Esophagus muscularis mucosa (tissue), 4 donors: ENCODE measurements around the gene NEU4. TPM values are rescaled to one million over a fixed set of nuclear protein-coding genes. Genes with fewer than 3 reads are reported as not detected.
A peak's percentile ranks its signal among the peaks of the same experiment; 100 is the strongest.

ENCODE experiments used
- DNase-seq: peaks from one replicate; pipeline ENCODE4 v3.0.0-alpha.2; 2017; ENCODE audit errors: extremely low spot score
- H3K27ac ChIP-seq, 4 donors: fragments of 200-600 bp; sonication (generic); replicated peaks in 1 of 4; 1 replicate in 3 of 4; 2 replicates in 1 of 4; pipeline ENCODE4 v1.5.1; 2016 to 2019; ENCODE audit warnings: mild to moderate bottlenecking in 1 of 4
- H3K27me3 ChIP-seq, 4 donors: fragments of 200-600 bp; sonication (generic); one replicate each; pipeline versions ENCODE4 v1.5.1 to v1.6.0; 2016 to 2019
- H3K36me3 ChIP-seq, 4 donors: fragments of 200-600 bp; sonication (generic); one replicate each; pipeline ENCODE4 v1.5.1; 2016 to 2019
- H3K4me1 ChIP-seq, 4 donors: fragments of 200-600 bp; sonication (generic); one replicate each; pipeline ENCODE4 v1.5.1; 2016 to 2019
- H3K4me3 ChIP-seq, 4 donors: fragments of 200-600 bp; sonication (generic); 1 replicate in 2 of 4; 2 replicates in 2 of 4; pipeline ENCODE4 v1.5.1; 2016 to 2019; ENCODE audit warnings: mild to moderate bottlenecking in 4 of 4, moderate library complexity in 1 of 4
- H3K9me3 ChIP-seq, 4 donors: fragments of 200-600 bp; sonication (generic); 1 replicate in 3 of 4; 2 replicates in 1 of 4; pipeline ENCODE4 v1.5.1; 2016 to 2019
- EP300 ChIP-seq: sonication (generic); formaldehyde crosslinking; IDR thresholded peaks from one replicate; pipeline ENCODE4 v1.6.1; 2017; ENCODE audit warnings: antibody characterized with exemption
- POLR2A ChIP-seq: fragments of 450-650 bp; IDR thresholded peaks from one replicate; pipeline ENCODE4 v1.6.1; 2017; ENCODE audit warnings: antibody characterized with exemption, moderate library complexity, mild to moderate bottlenecking, low read depth
- POLR2AphosphoS5 ChIP-seq, 2 donors: sonication (generic); formaldehyde crosslinking; IDR thresholded peaks; one replicate each; pipeline ENCODE4 v1.6.1; 2017; ENCODE audit warnings: antibody characterized with exemption in 2 of 2
- WGBS: methylation state at CpG from one replicate; pipeline ENCODE4 v1.1.5; 2018; 5-methylcytosine and 5-hydroxymethylcytosine counted together
- intact Hi-C: fragments of 100-400 bp; cut with DNase I; formaldehyde crosslinking; loops from one replicate; pipeline ENCODE4 v1.15.1; 2023
- total RNA-seq, 4 donors: library from RNA; depleted of rRNA; stranded (reverse); fragments of >200 nt; gene quantifications; one replicate each; pipeline versions ENCODE4 v1.1.0 to v1.2.1, GENCODE V29; 2016
- TF ChIP-seq, protein P1 (sequence below), 3 experiments: fragments of 200-600 bp in 2 of 3; fragments of 450-650 bp in 1 of 3; sonication (generic) in 2 of 3; IDR thresholded peaks; one replicate each; pipeline ENCODE4 v1.5.1; 2017 to 2019; ENCODE audit warnings: antibody characterized with exemption in 3 of 3, mild to moderate bottlenecking in 2 of 3, moderate library complexity in 1 of 3

Gene NEU4
- total RNA-seq, 4 donors from 2014 or later: 1.5 to 5.4 TPM; not detected in 2

DNA sequence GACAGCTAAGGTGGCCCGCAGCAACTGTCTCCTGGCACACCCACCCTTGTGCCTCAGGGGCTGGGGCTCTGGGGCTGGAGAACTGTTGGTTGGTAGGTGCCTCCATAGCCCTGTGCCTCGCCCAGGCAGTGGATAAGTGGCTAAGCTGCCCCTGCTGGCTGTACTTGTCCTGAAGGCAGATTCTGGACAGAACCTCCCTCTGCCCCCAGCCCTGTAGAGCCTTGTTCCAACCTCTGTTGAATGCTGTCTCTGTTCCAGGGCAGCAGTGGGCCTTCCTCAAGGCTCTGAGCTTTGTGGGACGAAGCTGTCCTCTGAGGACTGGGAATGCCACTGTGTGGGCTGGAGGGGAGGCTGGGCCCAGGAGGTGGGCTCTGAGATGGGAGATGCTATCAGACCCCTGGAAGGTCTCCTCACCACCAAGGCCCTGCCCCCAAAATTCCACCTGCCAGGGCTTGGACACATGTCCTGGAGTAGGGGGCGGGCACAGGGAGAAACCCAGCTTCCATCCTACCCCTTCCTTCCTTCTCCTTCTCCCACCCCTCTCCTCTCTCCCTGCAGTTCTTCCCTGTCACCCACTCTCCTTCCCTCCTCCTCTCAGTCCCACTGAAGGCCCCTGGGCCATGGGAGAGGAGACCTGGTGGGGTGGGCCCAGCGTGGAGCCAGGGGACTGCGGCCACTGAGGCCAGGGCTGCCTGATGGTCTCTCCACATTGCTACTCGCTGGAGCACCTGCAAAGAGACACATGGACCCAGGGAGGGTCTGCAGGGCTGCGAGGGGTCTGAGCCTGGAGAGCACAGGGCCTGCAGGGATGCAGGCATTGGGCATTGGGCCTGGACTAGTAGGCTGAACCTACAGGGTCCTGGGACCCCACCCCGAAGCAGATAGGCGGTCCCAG is 51.4 kb downstream of the NEU4 start:
- 80% methylated on average over 8 of the region's 10 CpGs for WGBS
- TF ChIP-seq POLR2AphosphoS5 (IDR thresholded peaks at IDR 0.05): no peak
- no peak for TF ChIP-seq POLR2A
- peak overlapping the region; percentile 34 to 51 (median 39) for H3K4me3 ChIP-seq
- no peak for DNase-seq
- H3K36me3 ChIP-seq: no peaks in the 10 kb centered on the region
- peaks cover 29 to 35% (median 30%) of the 10 kb centered on the region in 4 donors for H3K4me1 ChIP-seq
- no peaks in the 10 kb centered on the region for H3K9me3 ChIP-seq
- H3K27me3 ChIP-seq: peaks cover 0 to 44% (median 15%) of the 10 kb centered on the region in 4 donors
- peak overlapping the region; percentile 76 to 86 (median 80) for H3K27ac ChIP-seq
- intact Hi-C loops: no loop called here

DNA sequence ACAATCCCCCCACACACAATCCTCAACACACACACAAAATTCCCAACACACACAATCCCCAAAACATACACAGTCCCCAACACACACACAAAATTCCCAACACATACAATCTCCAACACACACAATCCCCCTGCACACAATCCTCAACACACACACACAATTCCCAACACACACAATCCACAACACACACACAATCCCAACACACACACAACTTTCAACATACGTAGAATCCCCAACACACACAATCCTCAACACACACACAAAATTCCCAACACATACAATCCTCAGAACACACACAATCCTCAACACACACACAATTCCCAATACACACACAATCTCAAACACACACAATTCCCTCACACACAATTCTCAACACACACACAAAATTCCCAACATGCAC is 52.3 kb downstream of the NEU4 start:
- 95% methylated on average over 1 of the region's 1 CpG for WGBS
- intact Hi-C loops: no loop called here
- Histone ChIP-seq H3K4me1 (peaks cover 29 to 36% (median 30%) of the 10 kb centered on the region in 4 donors), H3K27ac (no peak overlapping the region), H3K4me3 (no peak overlapping the region), H3K27me3 (peaks cover 0 to 52% (median 16%) of the 10 kb centered on the region in 4 donors), H3K36me3 (no peaks in the 10 kb centered on the region), H3K9me3 (no peaks in the 10 kb centered on the region)
- DNase-seq: no peak
- no peak for TF ChIP-seq EP300
- TF ChIP-seq, protein P1, sequence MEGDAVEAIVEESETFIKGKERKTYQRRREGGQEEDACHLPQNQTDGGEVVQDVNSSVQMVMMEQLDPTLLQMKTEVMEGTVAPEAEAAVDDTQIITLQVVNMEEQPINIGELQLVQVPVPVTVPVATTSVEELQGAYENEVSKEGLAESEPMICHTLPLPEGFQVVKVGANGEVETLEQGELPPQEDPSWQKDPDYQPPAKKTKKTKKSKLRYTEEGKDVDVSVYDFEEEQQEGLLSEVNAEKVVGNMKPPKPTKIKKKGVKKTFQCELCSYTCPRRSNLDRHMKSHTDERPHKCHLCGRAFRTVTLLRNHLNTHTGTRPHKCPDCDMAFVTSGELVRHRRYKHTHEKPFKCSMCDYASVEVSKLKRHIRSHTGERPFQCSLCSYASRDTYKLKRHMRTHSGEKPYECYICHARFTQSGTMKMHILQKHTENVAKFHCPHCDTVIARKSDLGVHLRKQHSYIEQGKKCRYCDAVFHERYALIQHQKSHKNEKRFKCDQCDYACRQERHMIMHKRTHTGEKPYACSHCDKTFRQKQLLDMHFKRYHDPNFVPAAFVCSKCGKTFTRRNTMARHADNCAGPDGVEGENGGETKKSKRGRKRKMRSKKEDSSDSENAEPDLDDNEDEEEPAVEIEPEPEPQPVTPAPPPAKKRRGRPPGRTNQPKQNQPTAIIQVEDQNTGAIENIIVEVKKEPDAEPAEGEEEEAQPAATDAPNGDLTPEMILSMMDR (IDR thresholded peaks at IDR 0.05): no peak
- no peak for TF ChIP-seq POLR2AphosphoS5 (IDR thresholded peaks at IDR 0.05)
- TF ChIP-seq POLR2A: no peak

DNA sequence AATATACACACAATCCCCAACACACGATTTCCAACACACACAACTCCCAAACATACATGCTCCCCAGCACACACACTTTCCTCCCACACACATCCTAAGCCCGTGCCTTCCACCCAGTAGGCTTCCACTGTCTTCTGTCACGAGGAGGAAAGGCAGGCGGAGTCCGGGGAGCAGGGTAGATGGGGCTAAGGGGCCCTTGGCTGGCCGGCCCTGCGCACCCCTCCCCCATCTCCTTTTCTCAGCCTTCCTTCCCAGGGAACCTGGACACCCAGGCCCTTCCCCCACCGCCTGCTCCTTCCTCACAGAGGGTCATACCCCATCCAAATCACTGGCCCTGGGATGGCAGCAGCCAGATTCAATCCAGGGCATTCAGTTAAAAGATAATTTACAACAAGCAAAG is 53.1 kb downstream of the NEU4 start:
- intact Hi-C loops: no loop called here
- 78% methylated on average over 8 of the region's 8 CpGs for WGBS
- H3K27me3 ChIP-seq: peaks cover 0 to 61% (median 20%) of the 10 kb centered on the region in 4 donors

DNA sequence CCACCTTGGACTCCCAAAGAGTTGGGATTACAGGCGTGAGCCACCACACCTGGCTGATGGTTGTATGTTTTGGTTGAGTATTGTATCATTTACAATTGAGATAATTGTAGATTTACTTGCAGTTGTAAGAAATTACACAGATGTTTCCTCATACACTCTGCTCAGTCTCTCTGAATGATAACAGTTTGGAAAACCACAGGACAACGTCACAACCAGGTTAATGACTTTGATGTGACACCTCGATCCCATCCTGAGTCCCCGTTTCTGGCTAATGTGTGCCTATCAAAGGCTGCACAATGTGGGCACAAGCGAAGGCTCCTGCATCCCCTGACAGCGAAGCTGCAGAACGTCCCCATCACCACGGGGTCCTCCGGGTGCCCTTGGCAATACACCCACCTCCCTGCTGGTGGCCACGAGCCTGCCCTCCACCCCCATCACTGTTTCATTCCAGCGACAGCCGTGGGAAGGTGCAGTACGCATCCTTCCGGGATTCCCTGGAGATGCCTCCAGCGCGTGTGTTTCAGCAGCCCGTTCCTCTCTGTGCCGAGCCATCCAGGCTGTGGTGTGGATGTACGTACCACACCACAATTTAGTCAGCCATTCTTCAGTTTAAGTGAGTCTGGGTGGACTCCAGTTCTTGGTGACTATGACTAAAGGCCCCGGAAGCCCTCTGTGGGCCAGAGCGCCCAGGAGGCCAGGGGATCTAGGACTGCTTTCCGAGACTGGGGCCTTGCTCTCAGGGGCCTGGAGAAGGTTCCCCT is 54.0 kb downstream of the NEU4 start:
- Histone ChIP-seq H3K4me3 (no peak overlapping the region), H3K27me3 (peaks cover 0 to 69% (median 20%) of the 10 kb centered on the region in 4 donors), H3K27ac (no peak overlapping the region), H3K4me1 (peaks cover 29 to 42% (median 35%) of the 10 kb centered on the region in 4 donors), H3K36me3 (no peaks in the 10 kb centered on the region), H3K9me3 (no peaks in the 10 kb centered on the region)
- TF ChIP-seq, protein P1 (IDR thresholded peaks at IDR 0.05): no peak
- TF ChIP-seq POLR2AphosphoS5 (IDR thresholded peaks at IDR 0.05) (no peak), POLR2A (no peak), EP300 (no peak)
- 84% methylated on average over 22 of the region's 22 CpGs for WGBS
- intact Hi-C loops: no loop called here
- DNase-seq: no peak

More for the DNA sequence above, 53.1 kb downstream of the NEU4 start:
- no peaks in the 10 kb centered on the region for H3K36me3 ChIP-seq
- no peak for TF ChIP-seq POLR2AphosphoS5 (IDR thresholded peaks at IDR 0.05)
- TF ChIP-seq, protein P1 (IDR thresholded peaks at IDR 0.05): no peak
- TF ChIP-seq EP300: no peak
- no peak for TF ChIP-seq POLR2A
- no peak for DNase-seq
- H3K4me1 ChIP-seq: peaks cover 29 to 38% (median 33%) of the 10 kb centered on the region in 4 donors
- no peak overlapping the region for H3K27ac ChIP-seq
- no peaks in the 10 kb centered on the region for H3K9me3 ChIP-seq
- no peak overlapping the region for H3K4me3 ChIP-seq

DNA sequence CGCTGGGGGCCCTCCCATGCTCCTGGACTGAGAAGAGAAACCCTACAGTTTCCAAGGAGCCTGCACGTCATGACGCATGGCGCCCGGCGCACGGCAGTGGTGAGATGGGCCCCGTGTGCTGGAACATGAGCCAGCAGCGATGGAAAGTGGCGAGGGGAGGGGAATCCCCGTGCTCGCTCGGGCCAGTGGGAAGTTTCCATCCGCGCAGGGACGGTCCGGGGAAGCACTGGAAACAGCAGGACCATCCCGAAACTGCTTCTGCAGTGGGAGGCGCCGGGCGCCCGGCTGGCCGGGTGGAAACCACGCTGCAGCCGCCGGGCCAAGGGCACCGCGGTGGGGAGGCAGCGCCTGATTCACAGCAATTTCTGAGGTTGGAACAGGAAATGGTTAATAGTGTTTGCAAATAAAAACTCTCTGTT is 54.6 kb downstream of the NEU4 start:
- no peaks in the 10 kb centered on the region for H3K9me3 ChIP-seq
- TF ChIP-seq POLR2A (no peak), EP300 (no peak), POLR2AphosphoS5 (IDR thresholded peaks at IDR 0.05) (peak in 1 of 2 donors; percentile 36)
- TF ChIP-seq, protein P1 (IDR thresholded peaks at IDR 0.05): no peak
- WGBS: 22% methylated on average over 22 of the region's 29 CpGs
- H3K27me3 ChIP-seq: peaks cover 0 to 71% (median 20%) of the 10 kb centered on the region in 4 donors
- intact Hi-C loops: no loop called here
- no peaks in the 10 kb centered on the region for H3K36me3 ChIP-seq
- no peak overlapping the region for H3K27ac ChIP-seq
- peaks cover 29 to 48% (median 40%) of the 10 kb centered on the region in 4 donors for H3K4me1 ChIP-seq
- H3K4me3 ChIP-seq: peak overlapping the region in 1 of 4 donors; percentile 20
- no peak for DNase-seq
